K562 (cell line): ENCODE results near the gene RBPJL. TPM values are rescaled to one million over a fixed set of nuclear protein-coding genes. Genes with fewer than 3 reads are reported as not detected.
A peak's percentile ranks its signal among the peaks of the same experiment; 100 is the strongest.

ENCODE experiments used
- ARID3A ChIP-seq: IDR thresholded peaks from 2 replicates; pipeline ENCODE4 v1.6.1; 2012; ENCODE audit warnings: low read depth, low read length, improper control_type of control experiment, borderline replicate concordance
- CREM ChIP-seq: IDR thresholded peaks from 2 replicates; pipeline ENCODE4 v1.6.1; 2014; ENCODE audit warnings: antibody characterized with exemption, low read depth
- GTF2B ChIP-seq: IDR thresholded peaks from 2 replicates; pipeline ENCODE4 v1.6.1; 2011; ENCODE audit not compliant: insufficient read length; ENCODE audit errors: extremely low read depth
- HMGN3 ChIP-seq: IDR thresholded peaks from 2 replicates; pipeline ENCODE4 v1.6.1; 2011; ENCODE audit warnings: borderline replicate concordance, low read depth, mild to moderate bottlenecking, mixed read lengths, low read length; ENCODE audit not compliant: insufficient read length; ENCODE audit errors: extremely low read depth
- HNRNPL ChIP-seq: fragments of 200-400 bp; formaldehyde crosslinking; IDR thresholded peaks from 2 replicates; pipeline ENCODE4 v1.6.1; 2017; ENCODE audit warnings: low read depth, mild to moderate bottlenecking, low read length
- KLF10 ChIP-seq: fragments of 250-450 bp; sonication (Bioruptor Pico); IDR thresholded peaks from 2 replicates; pipeline ENCODE4 v1.6.1; 2021; ENCODE audit warnings: matching md5 sums
- MGA ChIP-seq: fragments of 450-650 bp; IDR thresholded peaks from 2 replicates; pipeline ENCODE4 v1.6.1; 2016; ENCODE audit warnings: mild to moderate bottlenecking, moderate library complexity
- POU5F1 ChIP-seq: fragments of 150-350 bp; IDR thresholded peaks from 2 replicates; pipeline ENCODE4 v1.6.1; 2014; ENCODE audit warnings: borderline replicate concordance, low read length, low read depth, mild to moderate bottlenecking; ENCODE audit not compliant: partially characterized antibody
- SP2 ChIP-seq: IDR thresholded peaks from 2 replicates; pipeline ENCODE4 v1.6.1; 2011; ENCODE audit warnings: mild to moderate bottlenecking, low read depth, low read length, moderate library complexity; ENCODE audit not compliant: poor library complexity, severe bottlenecking; ENCODE audit errors: extremely low read depth
- TAL1 ChIP-seq: fragments of 450-650 bp; IDR thresholded peaks from 2 replicates; pipeline ENCODE4 v1.6.1; 2016; ENCODE audit warnings: mild to moderate bottlenecking
- TRIM24 ChIP-seq, 2 experiments: fragments of 450-650 bp; IDR thresholded peaks; 2 replicates each; pipeline ENCODE4 v1.6.1; 2016
- ZNF133 ChIP-seq: fragments of 250-450 bp; sonication (Bioruptor Pico); IDR thresholded peaks from 2 replicates; pipeline ENCODE4 v1.4.0; 2020; ENCODE audit warnings: mild to moderate bottlenecking
- ZNF212 ChIP-seq: fragments of 450-650 bp; formaldehyde crosslinking; IDR thresholded peaks from 2 replicates; pipeline ENCODE4 v1.4.0; 2020; ENCODE audit warnings: mild to moderate bottlenecking
- ZNF707 ChIP-seq: fragments of 250-450 bp; sonication (Bioruptor Pico); conservative IDR thresholded peaks from 2 replicates; pipeline ENCODE4 v1.8.0; 2022; ENCODE audit warnings: inconsistent platforms, mild to moderate bottlenecking, moderate library complexity
- ZNF76 ChIP-seq: fragments of 250-450 bp; sonication (Bioruptor Pico); IDR thresholded peaks from 2 replicates; pipeline ENCODE4 v1.4.0; 2020; ENCODE audit warnings: mild to moderate bottlenecking, moderate library complexity, borderline replicate concordance
- polyA plus RNA-seq, 8 experiments: library from polyadenylated mRNA; depleted of rRNA in 4 of 8; stranded (reverse) in 5 of 8; unstranded in 3 of 8; fragments of >200 nt; fragmentation: Nextera tagmentation in 2 of 8; fragmentation: Illumina TruSeq in 1 of 8; extraction: Ambion mirVana in 2 of 8; extraction: Trizol in 1 of 8; gene quantifications; 2 replicates each; pipeline versions ENCODE4 v1.2.1 to v1.2.3, GENCODE V29; 2011 to 2014; ENCODE audit warnings: inconsistent platforms in 1 of 8, missing spikeins in 1 of 8
- total RNA-seq, 7 experiments: library from RNA; depleted of rRNA in 6 of 7; stranded (reverse); fragments of >200 nt in 6 of 7; fragmentation: Illumina TruSeq in 2 of 7; extraction: Trizol in 2 of 7; gene quantifications; 2 replicates each; pipeline versions ENCODE4 v1.2.1 to v1.2.3, GENCODE V29; 2011 to 2021; ENCODE audit warnings: low replicate concordance in 1 of 7

The RBPJL gene
- total and polyA plus RNA-seq, 9 of the 15 experiments (the other 6 are each of a cell fraction or from before 2014, with no cell fraction given): not detected

- TF ChIP-seq MGA: peak; percentile 27; the same call in 1 of the 2 replicates
- TF ChIP-seq ZNF133 (CRISPR knock-in tag): no peak
- TF ChIP-seq HMGN3: no peak
- TF ChIP-seq POU5F1: no peak
- no peak for TF ChIP-seq ZNF212 (CRISPR knock-in tag)
- TF ChIP-seq ZNF76 (CRISPR knock-in tag): no peak
- no peak for TF ChIP-seq TRIM24 (IDR thresholded peaks at IDR 0.05)
- peak; percentile 71 for TF ChIP-seq TAL1
- no peak for TF ChIP-seq ZNF707
- TF ChIP-seq CREM: no peak
- no peak for TF ChIP-seq KLF10 (CRISPR knock-in tag)
- no peak for TF ChIP-seq ARID3A
- TF ChIP-seq GTF2B: no peak
- TF ChIP-seq SP2: no peak
- TF ChIP-seq HNRNPL: no peak
These were observed 37.0 kb downstream of the RBPJL start (continued) for GRCh38 chr20:45343532-45344167.
